Left hindlimb (tissue), 1 donor: ENCODE results near the gene FFAR2.
"Not testable (repeated sequence)": the region's sequence is repeated elsewhere in the genome, so short reads cannot be mapped to it uniquely, and the experiment has no call there.

Experiments used
- DNase-seq: peaks from one replicate; pipeline ENCODE4 v3.0.0-alpha.2; 2018

Gene FFAR2

GRCh38 chr19:35447606-35448469, at the start of gene FFAR2:
Gene FFAR2 (plus strand): TSS chr19:35448257. CDS start chr19:35449715, 1,458 bp downstream.
- no peak for DNase-seq

DNA sequence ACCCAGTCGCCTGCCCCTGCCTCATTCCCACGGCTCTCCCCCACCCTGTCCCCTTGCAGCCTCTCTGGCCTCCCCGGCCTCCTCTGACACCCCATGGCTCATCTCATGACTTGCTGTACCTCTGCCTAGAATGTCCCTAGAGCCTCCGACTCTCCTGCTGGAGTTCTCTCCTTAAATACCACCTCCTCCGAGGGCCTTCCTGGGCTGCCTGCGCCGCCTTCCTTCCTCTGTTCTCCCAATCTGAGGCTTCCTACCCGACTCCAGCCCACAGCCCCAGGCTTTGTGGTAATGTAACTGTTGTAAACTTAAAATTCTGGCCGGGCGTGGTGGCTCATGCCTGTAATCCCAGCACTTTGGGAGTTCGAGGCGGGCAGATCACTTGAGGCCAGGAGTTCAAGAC, 49.5 kb upstream of the FFAR2 start:
- DNase-seq: no peak

DNA sequence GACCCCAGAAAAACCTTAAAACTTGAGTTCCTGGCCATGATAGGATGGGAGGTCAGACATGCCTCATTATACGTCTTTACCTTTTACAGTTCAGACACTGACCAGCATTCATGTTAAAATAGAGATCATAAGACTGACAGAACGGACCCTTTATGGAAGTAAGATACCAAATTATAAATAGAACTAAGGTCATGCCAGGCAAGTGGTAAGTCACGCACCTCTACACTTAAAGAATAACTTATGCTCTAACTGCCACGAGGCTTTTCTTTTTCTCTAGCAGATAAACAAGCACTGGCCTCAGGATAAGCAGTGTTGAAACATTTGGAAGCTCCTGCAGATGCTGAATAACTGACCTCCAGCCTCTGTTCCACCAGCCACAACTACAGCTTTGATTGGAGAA, 48.8 kb upstream of the FFAR2 start:
- no peak for DNase-seq

DNA sequence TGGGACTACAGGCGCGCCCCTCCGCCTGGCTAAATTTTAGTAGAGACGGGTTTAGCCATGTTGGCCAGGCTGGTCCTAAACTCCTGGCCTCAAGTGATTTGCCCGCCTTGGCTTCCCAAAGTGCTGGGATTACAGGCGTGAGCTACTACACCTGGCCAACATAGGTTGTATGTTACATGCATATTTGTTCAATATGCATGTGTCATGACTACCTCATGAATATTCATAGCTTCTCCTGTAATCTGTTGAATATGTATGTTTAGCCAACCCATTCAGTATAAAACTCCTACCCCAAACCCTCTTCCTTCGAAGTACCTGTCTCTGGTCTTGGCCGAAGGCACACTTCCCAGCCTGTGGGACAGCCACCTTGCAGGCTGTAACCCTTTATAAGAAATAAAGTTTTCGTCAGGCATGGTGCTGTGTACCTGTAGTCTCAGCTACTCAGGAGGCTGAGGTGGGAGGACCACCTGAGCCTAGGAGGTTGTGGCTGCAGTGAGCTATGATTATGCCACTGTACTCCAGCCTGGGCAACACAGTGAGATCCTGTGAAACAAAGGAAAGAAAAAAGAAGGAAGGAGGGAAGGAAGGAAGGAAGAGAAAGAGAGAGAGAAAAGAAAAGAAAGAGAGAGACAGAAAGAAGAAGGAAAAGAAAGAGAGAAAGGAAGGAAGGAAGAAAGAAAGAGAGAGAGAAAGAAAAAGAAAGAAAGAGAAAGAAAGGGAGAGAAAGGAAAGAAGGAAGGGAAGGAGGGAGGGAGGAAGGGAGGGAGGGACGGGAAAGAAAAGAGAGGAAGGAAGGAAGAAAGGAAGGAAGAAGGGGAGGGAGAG, 47.9 kb upstream of the FFAR2 start:
- DNase-seq: no peak

DNA sequence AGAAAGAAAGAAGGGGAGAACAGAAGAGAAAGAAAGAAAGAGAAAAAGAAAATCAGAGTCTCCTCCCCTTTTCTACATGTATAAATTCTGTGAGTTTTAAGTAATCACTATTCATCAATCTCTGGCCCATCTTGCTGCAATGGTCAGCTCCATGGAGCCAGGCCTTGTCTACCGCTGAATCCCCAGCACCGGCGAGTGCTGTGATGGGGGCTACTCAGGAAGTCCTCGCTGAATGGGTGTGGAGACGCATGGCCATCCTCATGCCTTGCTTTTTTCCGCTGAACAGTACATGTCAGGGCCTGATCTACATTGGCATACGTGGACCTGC, 47.3 kb upstream of the FFAR2 start:
- no peak for DNase-seq

DNA sequence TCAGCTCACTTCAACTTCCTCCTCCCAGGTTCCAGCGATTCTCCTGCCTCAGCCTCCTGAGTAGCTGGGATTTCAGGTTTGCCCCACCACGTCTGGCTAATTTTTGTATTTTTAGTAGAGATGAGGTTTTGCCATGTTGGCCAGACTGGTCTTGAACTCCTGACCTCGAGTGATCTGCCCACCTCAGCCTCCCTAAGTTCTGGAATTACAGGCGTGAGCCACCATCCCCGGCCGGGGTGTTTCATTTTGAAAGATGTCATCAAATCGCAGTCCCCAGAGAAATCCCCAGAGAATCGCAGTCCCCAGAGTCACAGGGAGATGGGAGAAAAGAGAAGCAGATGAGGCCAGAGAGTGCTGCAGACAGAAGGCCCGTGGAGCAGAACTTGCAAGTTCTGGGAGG, 46.6 kb upstream of the FFAR2 start:
- DNase-seq: not testable (repeated sequence)

GRCh38 chr19:35403116-35403760, 44.8 kb upstream of the FFAR2 start:
- no peak for DNase-seq

DNA sequence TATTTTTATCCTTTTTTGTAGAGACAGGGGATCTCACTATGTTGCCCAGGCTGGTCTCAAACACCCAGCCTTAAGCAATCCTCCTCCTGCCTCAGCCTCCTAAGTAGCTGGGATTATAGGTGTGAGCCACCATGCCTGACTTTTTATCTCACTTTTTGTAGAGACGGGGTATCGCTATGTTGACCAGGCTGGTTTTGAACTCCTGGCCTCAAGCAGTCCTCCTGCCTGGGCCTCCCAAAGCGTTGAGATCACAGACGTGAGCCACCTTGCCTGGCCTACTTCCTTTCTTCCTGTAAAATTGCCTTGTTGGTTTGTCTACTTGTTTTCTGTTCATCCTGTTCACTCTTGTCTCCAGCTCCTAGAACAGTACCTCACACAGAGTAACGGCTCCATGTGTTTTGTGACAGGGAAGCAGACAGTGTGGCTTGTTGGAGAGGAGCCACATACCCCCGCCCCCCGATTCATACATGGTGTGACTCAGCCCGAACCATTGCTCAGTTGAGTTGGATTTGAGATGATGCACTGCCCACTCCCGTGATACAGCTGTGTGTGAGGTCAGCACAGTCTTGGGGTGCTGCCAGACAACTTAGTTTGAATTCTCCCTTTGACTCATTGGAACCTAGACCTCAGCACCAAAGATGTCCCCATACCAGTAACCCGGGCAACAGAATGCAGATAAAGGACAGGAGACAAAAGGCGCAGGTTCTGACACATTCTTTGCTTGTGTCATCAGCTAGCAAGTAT, 43.0 kb upstream of the FFAR2 start:
- no peak for DNase-seq

- DNase-seq: no peak
Observed at GRCh38 chr19:35407619-35408018, 40.4 kb upstream of the FFAR2 start.

DNA sequence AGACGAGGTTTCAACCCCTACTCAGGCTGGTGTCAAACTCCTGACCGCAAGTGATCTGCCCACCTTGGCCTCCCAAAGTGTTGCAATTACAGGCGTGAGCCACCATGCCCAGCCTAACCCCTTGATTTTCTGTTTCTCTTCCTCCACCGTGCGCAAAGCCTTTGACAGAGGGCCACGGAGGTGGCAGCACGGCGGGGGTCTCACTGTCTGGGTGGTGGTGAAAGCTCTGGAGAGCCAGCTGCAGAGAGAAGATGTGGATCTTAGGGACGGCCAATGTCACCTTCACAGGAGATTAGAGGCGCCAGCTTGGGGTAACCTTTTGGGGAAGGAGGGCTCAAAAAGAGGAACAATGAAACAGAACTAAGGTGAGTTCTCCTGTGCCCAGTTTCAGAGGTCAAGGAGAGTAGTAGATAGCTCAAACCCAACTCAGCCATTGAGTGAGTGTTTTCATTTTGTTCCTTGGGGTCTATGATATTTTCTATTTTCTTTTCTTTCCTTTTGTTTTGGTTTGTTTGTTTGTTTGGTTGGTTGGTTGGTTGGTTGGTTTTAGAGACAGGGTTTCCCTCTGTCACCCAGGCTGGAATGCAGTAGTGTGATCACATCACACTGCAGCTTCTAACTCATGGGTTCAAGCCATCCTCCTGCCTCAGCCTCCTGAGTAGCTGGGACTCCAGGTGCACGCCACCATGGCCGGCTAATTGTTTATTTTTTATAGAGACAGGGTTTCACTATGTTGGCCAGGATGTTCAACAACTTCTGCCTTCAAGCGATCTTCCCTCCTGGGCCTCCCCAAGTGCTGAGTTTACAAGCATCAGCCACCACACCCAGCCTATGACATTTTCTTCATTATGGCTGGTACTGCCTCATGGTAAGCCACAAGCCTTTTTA, 39.5 kb upstream of the FFAR2 start:
- no peak for DNase-seq

DNA sequence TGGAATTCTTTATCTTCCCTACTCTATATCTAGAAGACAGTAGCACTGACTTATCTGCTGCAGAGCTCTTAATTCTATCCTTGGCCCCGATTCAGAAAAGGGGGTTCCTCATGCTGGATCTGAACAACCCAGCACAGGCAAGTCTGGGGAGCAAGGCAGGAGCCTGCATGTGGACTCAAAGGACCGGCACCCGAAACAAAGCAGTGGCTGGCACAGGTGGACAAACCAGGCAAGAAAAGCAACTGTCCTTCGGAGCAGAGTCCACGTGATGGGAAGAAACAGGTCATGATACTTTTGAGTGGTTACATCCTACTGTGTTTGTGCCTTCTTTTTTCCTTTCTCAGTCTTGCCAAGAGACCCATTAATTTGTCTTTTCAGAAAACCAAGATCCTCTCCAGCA, 38.9 kb upstream of the FFAR2 start:
- no peak for DNase-seq

DNA sequence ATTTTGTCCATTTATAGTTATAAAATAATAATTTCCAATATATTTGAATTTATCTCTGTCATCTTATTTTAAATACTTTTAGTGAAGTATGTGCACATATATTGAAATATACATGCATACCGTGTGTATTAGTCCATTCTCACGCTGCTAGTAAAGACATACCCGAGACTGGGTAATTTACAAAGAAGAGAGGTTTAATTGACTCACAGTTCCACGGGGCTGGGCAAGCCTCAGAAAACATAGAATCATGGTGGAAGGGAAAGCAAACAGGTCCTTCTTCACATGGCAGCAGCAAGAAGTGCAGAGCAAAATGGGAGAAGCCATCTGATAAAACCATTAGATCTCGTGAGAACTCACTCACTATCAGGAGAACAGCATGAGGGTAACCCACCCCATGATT, 37.6 kb upstream of the FFAR2 start:
- no peak for DNase-seq

DNA sequence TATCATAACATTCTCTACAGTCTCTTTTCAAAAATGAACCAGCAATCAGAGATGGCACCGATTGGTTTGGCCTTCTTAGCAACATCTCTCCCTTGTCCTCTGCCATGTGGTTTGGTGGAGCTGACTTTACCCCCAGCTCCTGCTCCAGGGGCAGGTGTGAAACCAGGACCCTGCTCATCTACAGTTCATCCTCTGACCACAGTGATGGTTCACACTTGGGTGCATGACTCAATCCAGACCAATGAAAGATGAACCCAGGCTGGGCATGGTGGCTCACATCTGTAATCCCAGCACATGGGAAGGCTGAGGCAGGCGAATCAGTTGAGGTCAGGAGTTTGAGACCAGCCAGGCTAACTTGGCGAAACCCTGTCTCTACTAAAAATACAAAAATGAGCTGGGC, 33.6 kb upstream of the FFAR2 start:
- DNase-seq: no peak

DNA sequence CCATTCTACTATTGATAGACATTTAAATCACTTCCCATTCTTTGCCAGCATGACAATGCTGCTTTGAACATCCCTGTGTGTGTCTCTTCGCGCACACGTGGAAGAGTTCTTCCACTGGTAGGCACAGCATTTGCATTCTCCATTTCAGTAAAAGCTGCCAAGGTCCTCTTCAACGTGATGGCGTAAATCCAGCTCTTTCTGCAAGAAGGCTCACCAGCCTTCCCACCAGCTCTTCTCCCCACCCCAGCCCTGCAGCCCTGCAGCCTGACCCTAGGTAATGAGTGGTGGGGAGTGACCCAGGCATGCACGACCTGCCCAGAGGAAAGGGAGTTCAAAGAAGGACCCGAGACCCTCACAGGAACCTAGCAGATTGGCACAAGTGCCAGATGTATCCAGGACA, 31.7 kb upstream of the FFAR2 start:
- no peak for DNase-seq

- no peak for DNase-seq
Observed at GRCh38 chr19:35417278-35417677, 30.8 kb upstream of the FFAR2 start.

DNA sequence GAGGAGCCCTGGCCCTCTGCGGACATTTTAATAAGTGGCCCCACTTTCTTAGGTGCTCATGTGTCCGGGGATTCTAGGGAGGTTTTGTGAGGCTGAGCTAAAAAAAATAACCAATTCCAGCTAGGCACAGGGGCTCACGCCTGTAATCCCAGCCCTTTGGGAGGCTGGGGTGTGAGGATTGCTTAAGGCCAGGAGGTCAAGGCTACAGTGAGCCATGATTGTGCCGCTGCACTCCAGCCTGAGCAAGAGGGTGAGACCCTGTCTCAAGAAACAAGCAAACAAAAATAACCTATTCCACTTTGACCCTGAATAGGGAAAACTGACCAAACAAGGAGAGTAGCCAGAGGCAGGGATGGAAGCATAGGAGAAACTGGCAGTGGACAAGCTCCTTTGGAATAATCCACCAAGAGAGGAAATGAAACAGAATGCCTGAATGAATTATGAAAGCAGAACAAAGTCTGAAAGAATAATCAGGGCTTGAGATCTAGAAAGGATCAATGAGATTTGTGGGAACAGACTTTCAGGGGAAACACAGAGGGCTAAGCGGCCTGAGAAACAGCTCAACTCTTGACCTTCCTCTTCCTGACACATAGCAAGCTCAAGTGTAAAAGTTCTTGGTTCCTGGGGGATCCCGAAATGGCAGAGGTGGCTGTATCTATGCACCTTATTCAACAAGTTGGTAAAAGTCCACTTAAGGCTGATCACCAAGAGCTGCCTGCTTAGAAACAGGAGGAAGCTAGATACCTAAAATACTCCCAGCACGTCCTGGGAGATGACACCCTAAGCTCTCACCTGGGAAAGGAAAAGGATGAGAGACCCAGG, 30.1 kb upstream of the FFAR2 start:
- DNase-seq: no peak

DNA sequence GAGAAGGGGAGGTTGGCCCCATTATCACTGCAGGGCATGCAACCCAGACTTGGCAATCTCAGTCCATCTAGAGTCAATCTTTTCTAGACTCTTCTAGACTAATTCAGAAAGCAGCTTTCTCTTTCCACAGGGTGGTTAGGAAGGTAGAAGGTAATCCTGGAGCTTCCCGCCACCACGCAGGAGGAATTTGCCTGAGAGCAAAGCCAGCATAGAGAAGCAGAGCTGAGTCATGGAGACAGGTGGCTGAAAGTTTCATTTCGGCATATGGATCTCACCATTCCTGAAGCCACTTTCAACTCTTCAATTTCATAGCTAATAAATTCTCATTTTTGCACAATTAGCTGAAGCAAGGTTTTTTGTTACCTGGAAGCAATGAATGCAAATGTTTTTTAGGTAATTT, 29.0 kb upstream of the FFAR2 start:
- DNase-seq: no peak

DNA sequence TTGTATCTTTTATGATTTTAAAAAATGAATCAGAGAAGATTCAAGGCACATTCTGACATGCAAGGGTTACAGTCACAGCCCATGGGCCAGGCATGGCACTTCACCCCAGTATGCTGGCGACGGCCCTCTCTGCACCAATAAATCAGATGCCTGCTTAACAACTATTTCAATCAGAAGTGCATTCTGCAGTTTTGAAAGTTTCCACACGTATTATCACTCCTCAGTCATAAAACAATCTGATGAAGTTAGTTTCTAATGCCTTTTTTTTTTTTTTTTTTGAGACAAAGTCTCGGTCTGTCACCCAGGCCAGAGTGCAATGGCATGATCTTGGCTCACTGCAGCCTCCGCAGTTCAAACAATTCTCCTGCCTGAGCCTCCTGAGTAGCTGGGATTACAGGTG, 28.3 kb upstream of the FFAR2 start:
- no peak for DNase-seq

- DNase-seq: no peak
Observed at GRCh38 chr19:35421362-35421761, 26.7 kb upstream of the FFAR2 start.

GRCh38 chr19:35423406-35423805, 24.7 kb upstream of the FFAR2 start:
- DNase-seq: not testable (repeated sequence)

DNA sequence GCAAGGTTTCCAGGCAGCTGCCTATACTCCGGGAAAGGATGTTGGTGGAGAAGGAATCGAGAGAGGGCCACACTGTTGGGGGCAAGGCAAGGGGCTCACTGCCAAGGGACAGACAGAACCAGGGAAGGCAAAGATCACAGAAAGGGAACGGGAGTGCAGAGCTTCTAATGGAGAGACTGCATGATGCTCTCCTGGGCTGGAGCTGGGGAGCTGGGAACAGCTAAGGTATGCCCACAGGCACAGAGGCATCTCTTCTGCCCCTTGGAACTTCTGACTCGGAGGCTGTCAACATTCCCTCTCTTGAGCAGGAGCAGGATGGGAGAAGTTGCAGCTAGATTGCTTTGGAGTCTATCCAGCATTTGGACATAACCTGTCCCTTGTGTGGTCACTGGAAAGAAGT, 22.4 kb upstream of the FFAR2 start:
- DNase-seq: no peak
